ENCODE data around the gene TMEM40. TPM values are rescaled to one million over a fixed set of nuclear protein-coding genes. Genes with fewer than 3 reads are reported as not detected.

The TMEM40 gene
- total RNA-seq, 1 experiment from 2014 or later: not detected

- H4K5ac ChIP-seq (ENCODE audit: insufficient read length, low read depth, low read length): no peak overlapping the region
- H3K4ac ChIP-seq (ENCODE audit: low read depth, low read length): no peak overlapping the region
- no peak overlapping the region for H3K4me2 ChIP-seq (ENCODE audit: insufficient read depth, insufficient read length, low read length)
- no peaks in the 10 kb centered on the region for H3K23me2 ChIP-seq (ENCODE audit: insufficient read length, low read depth, low read length, poor library complexity, severe bottlenecking)
- no peaks in the 10 kb centered on the region for H3K9me3 ChIP-seq (ENCODE audit: control insufficient read depth, low read depth, low read length)
- no peak overlapping the region for H3K18ac ChIP-seq (ENCODE audit: insufficient read length, low read depth, low read length)
- H3K79me2 ChIP-seq (ENCODE audit: insufficient read depth, low read length): no peaks in the 10 kb centered on the region
- no peak overlapping the region for H3K14ac ChIP-seq (ENCODE audit: insufficient read depth, low read length)
- TF ChIP-seq CTCF (conservative IDR thresholded peaks at IDR 0.05): no peak; the same call in 2 of the 3 replicates
- Mint-ChIP-seq H3K4me1 (peaks cover 19% of the 10 kb centered on the region in 2 experiments), H3K9me3 (no peaks in the 10 kb centered on the region), H3K4me3 (no peak overlapping the region), H3K27me3 (ENCODE audit: low read depth) (no peaks in the 10 kb centered on the region; the same call in 1 of the 2 replicates), H3K27ac (peak overlapping the region; percentile 21 to 90 (median 76); a peak in 3 of 7 replicates), H3K36me3 (ENCODE audit: insufficient read depth in 1 of 3, low read depth in 3 of 3) (no peaks in the 10 kb centered on the region)
- H3K4me1 ChIP-seq (ENCODE audit: insufficient read depth, low read length): no peaks in the 10 kb centered on the region
- no peak overlapping the region for H2BK120ac ChIP-seq (ENCODE audit: low read depth, low read length, poor library complexity, severe bottlenecking)
- H2BK5ac ChIP-seq (ENCODE audit: insufficient read length, low read length): no peak overlapping the region
- no peak overlapping the region for H2AK5ac ChIP-seq (ENCODE audit: insufficient read length, low read length)
- H2BK12ac ChIP-seq (ENCODE audit: insufficient read length, low read depth, low read length): no peak overlapping the region
- no peak overlapping the region for H3K9ac ChIP-seq (ENCODE audit: extremely low read depth, insufficient read length, low read length)
- H3T11ph ChIP-seq (ENCODE audit: low read length): no peak overlapping the region
- H3K23ac ChIP-seq (ENCODE audit: insufficient read length, low read depth, low read length): no peak overlapping the region
- no peaks in the 10 kb centered on the region for H3K27me3 ChIP-seq (ENCODE audit: insufficient read depth, low read length)
- no peak overlapping the region for H3K27ac ChIP-seq (ENCODE audit: insufficient read length, low read depth, low read length)
- H4K8ac ChIP-seq (replicated peaks; ENCODE audit: insufficient read length, low read depth, low read length): no peak overlapping the region
- peak overlapping the region; percentile 43 for H2AFZ ChIP-seq (ENCODE audit: low read length)
- H3K79me1 ChIP-seq (ENCODE audit: insufficient read depth, low read depth, low read length, poor library complexity, severe bottlenecking): no peaks in the 10 kb centered on the region
- no peaks in the 10 kb centered on the region for H4K20me1 ChIP-seq (ENCODE audit: control insufficient read depth, insufficient read depth, insufficient read length)
- H2BK15ac ChIP-seq (ENCODE audit: low read depth, low read length): no peak overlapping the region
- H4K91ac ChIP-seq (ENCODE audit: insufficient read length, low read depth, low read length): no peak overlapping the region
- H2BK20ac ChIP-seq (ENCODE audit: low read depth, low read length, poor library complexity, severe bottlenecking): no peak overlapping the region
- no CpG with 5 or more reads among the region's 5 CpGs for WGBS (ENCODE audit: extremely low coverage, insufficient read length, low lambda C conversion rate)
- no peak for DNase-seq
- no peak overlapping the region for H3K56ac ChIP-seq (ENCODE audit: insufficient read length, low read depth, low read length)
Measured at GRCh38 chr3:12758025-12758781, 856 bp downstream of the TMEM40 start.

All from H9 (cell line).